ENCODE results near the gene NUDT15.

DNA sequence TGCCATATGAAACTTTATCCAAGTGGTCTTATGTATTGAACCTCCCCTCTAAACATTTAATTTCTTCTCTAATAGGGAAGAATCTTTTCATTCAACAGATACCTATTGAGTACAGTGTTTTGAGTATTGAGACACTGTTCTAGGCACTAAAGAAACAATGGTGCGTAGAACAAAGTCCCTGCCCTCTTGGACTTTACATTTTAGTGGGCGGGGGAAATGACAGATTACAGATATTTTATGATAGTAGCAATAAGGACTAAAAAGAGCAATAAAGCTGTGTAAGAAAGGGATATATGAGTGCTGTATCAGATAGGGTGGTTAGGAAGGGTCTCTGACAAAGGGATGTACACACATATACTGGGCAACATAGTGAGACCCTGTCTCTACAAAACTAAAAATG, 5.4 kb downstream of the NUDT15 start:
- TF ChIP-seq, protein P1, sequence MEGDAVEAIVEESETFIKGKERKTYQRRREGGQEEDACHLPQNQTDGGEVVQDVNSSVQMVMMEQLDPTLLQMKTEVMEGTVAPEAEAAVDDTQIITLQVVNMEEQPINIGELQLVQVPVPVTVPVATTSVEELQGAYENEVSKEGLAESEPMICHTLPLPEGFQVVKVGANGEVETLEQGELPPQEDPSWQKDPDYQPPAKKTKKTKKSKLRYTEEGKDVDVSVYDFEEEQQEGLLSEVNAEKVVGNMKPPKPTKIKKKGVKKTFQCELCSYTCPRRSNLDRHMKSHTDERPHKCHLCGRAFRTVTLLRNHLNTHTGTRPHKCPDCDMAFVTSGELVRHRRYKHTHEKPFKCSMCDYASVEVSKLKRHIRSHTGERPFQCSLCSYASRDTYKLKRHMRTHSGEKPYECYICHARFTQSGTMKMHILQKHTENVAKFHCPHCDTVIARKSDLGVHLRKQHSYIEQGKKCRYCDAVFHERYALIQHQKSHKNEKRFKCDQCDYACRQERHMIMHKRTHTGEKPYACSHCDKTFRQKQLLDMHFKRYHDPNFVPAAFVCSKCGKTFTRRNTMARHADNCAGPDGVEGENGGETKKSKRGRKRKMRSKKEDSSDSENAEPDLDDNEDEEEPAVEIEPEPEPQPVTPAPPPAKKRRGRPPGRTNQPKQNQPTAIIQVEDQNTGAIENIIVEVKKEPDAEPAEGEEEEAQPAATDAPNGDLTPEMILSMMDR (IDR thresholded peaks at IDR 0.05) = no peak
- TF ChIP-seq POLR2A (IDR thresholded peaks at IDR 0.05) (no peak), EP300 (IDR thresholded peaks at IDR 0.05) (no peak), POLR2AphosphoS5 (IDR thresholded peaks at IDR 0.05) (no peak)

Measured in upper lobe of left lung (tissue), 4 donors.